ENCODE data around the gene DHX58.

Gene DHX58

GRCh38 chr17:42061646-42062487 lies 50.6 kb downstream of the DHX58 start:
- Histone ChIP-seq H3K4me1 (ENCODE audit: control insufficient read depth, insufficient read depth, low read length) (peaks cover 4% of the 10 kb centered on the region; the same call in 1 of the 2 replicates), H3K36me3 (ENCODE audit: control insufficient read depth, insufficient read depth, low read length) (no peaks in the 10 kb centered on the region), H3K27ac (ENCODE audit: low read length) (no peak overlapping the region), H3K9me3 (ENCODE audit: control insufficient read depth, insufficient read depth, low read length) (no peaks in the 10 kb centered on the region), H3K4me3 (ENCODE audit: low read length) (no peak overlapping the region), H3K27me3 (ENCODE audit: control insufficient read depth, insufficient read depth, low read length) (no peaks in the 10 kb centered on the region)
- no peak for DNase-seq (ENCODE audit: low read depth, low spot score)
- WGBS (ENCODE audit: insufficient coverage, insufficient read length) = no CpG with 5 or more reads among the region's 5 CpGs

GRCh38 chr17:42060231-42060630 lies 52.3 kb downstream of the DHX58 start:
- WGBS (ENCODE audit: insufficient coverage, insufficient read length) = no CpG with 5 or more reads among the region's 4 CpGs
- Histone ChIP-seq H3K4me3 (ENCODE audit: low read length) (no peak overlapping the region), H3K27ac (ENCODE audit: low read length) (no peak overlapping the region), H3K27me3 (ENCODE audit: control insufficient read depth, insufficient read depth, low read length) (no peaks in the 10 kb centered on the region), H3K4me1 (ENCODE audit: control insufficient read depth, insufficient read depth, low read length) (peaks cover 4% of the 10 kb centered on the region; the same call in 1 of the 2 replicates), H3K36me3 (ENCODE audit: control insufficient read depth, insufficient read depth, low read length) (no peaks in the 10 kb centered on the region), H3K9me3 (ENCODE audit: control insufficient read depth, insufficient read depth, low read length) (no peaks in the 10 kb centered on the region)
- no peak for DNase-seq (ENCODE audit: low read depth, low spot score)

- H3K27ac ChIP-seq (ENCODE audit: low read length) = no peak overlapping the region
- no peaks in the 10 kb centered on the region for H3K27me3 ChIP-seq (ENCODE audit: control insufficient read depth, insufficient read depth, low read length)
- no peak overlapping the region for H3K4me3 ChIP-seq (ENCODE audit: low read length)
- H3K4me1 ChIP-seq (ENCODE audit: control insufficient read depth, insufficient read depth, low read length) = peaks cover 4% of the 10 kb centered on the region; the same call in 1 of the 2 replicates
- H3K9me3 ChIP-seq (ENCODE audit: control insufficient read depth, insufficient read depth, low read length) = no peaks in the 10 kb centered on the region
- no CpG with 5 or more reads among the region's 4 CpGs for WGBS (ENCODE audit: insufficient coverage, insufficient read length)
- H3K36me3 ChIP-seq (ENCODE audit: control insufficient read depth, insufficient read depth, low read length) = no peaks in the 10 kb centered on the region
- DNase-seq (ENCODE audit: low read depth, low spot score) = no peak
Measured at GRCh38 chr17:42059815-42060214, 52.7 kb downstream of the DHX58 start.

GRCh38 chr17:42058063-42058462 lies 54.5 kb downstream of the DHX58 start:
- no peak overlapping the region for H3K27ac ChIP-seq (ENCODE audit: low read length)
- no CpG with 5 or more reads among the region's 7 CpGs for WGBS (ENCODE audit: insufficient coverage, insufficient read length)
- no peak overlapping the region for H3K4me3 ChIP-seq (ENCODE audit: low read length)
- H3K9me3 ChIP-seq (ENCODE audit: control insufficient read depth, insufficient read depth, low read length) = no peaks in the 10 kb centered on the region
- no peaks in the 10 kb centered on the region for H3K27me3 ChIP-seq (ENCODE audit: control insufficient read depth, insufficient read depth, low read length)
- peaks cover 7% of the 10 kb centered on the region; the same call in 1 of the 2 replicates for H3K4me1 ChIP-seq (ENCODE audit: control insufficient read depth, insufficient read depth, low read length)
- no peak for DNase-seq (ENCODE audit: low read depth, low spot score)
- H3K36me3 ChIP-seq (ENCODE audit: control insufficient read depth, insufficient read depth, low read length) = no peaks in the 10 kb centered on the region

- no peak overlapping the region for H3K27ac ChIP-seq (ENCODE audit: low read length)
- no peaks in the 10 kb centered on the region for H3K27me3 ChIP-seq (ENCODE audit: control insufficient read depth, insufficient read depth, low read length)
- no peak overlapping the region for H3K4me3 ChIP-seq (ENCODE audit: low read length)
- DNase-seq (ENCODE audit: low read depth, low spot score) = no peak
- WGBS (ENCODE audit: insufficient coverage, insufficient read length) = no CpG with 5 or more reads among the region's 3 CpGs
- H3K9me3 ChIP-seq (ENCODE audit: control insufficient read depth, insufficient read depth, low read length) = no peaks in the 10 kb centered on the region
- H3K4me1 ChIP-seq (ENCODE audit: control insufficient read depth, insufficient read depth, low read length) = peaks cover 6% of the 10 kb centered on the region; the same call in 1 of the 2 replicates
- H3K36me3 ChIP-seq (ENCODE audit: control insufficient read depth, insufficient read depth, low read length) = no peaks in the 10 kb centered on the region
Measured at GRCh38 chr17:42056635-42057034, 55.9 kb downstream of the DHX58 start.

GRCh38 chr17:42055496-42055895 lies 57.0 kb downstream of the DHX58 start:
- no peaks in the 10 kb centered on the region for H3K27me3 ChIP-seq (ENCODE audit: control insufficient read depth, insufficient read depth, low read length)
- DNase-seq (ENCODE audit: low read depth, low spot score) = no peak
- no CpG with 5 or more reads among the region's 6 CpGs for WGBS (ENCODE audit: insufficient coverage, insufficient read length)
- no peak overlapping the region for H3K4me3 ChIP-seq (ENCODE audit: low read length)
- no peaks in the 10 kb centered on the region for H3K9me3 ChIP-seq (ENCODE audit: control insufficient read depth, insufficient read depth, low read length)
- H3K27ac ChIP-seq (ENCODE audit: low read length) = no peak overlapping the region
- no peaks in the 10 kb centered on the region for H3K36me3 ChIP-seq (ENCODE audit: control insufficient read depth, insufficient read depth, low read length)
- H3K4me1 ChIP-seq (ENCODE audit: control insufficient read depth, insufficient read depth, low read length) = 0 out of 2 replicates have a peak, but pooled peaks cover 5% of the 10 kb centered on the region

- Histone ChIP-seq H3K4me3 (ENCODE audit: low read length) (no peak overlapping the region), H3K4me1 (ENCODE audit: control insufficient read depth, insufficient read depth, low read length) (0 out of 2 replicates have a peak, but pooled peaks cover 5% of the 10 kb centered on the region), H3K27me3 (ENCODE audit: control insufficient read depth, insufficient read depth, low read length) (no peaks in the 10 kb centered on the region), H3K36me3 (ENCODE audit: control insufficient read depth, insufficient read depth, low read length) (no peaks in the 10 kb centered on the region), H3K9me3 (ENCODE audit: control insufficient read depth, insufficient read depth, low read length) (no peaks in the 10 kb centered on the region), H3K27ac (ENCODE audit: low read length) (no peak overlapping the region)
- no peak for DNase-seq (ENCODE audit: low read depth, low spot score)
- no CpG with 5 or more reads among the region's 3 CpGs for WGBS (ENCODE audit: insufficient coverage, insufficient read length)
Measured at GRCh38 chr17:42055027-42055426, 57.5 kb downstream of the DHX58 start.

GRCh38 chr17:42053731-42054500 lies 58.6 kb downstream of the DHX58 start:
- no CpG with 5 or more reads among the region's 12 CpGs for WGBS (ENCODE audit: insufficient coverage, insufficient read length)
- Histone ChIP-seq H3K4me1 (ENCODE audit: control insufficient read depth, insufficient read depth, low read length) (0 out of 2 replicates have a peak, but pooled peaks cover 7% of the 10 kb centered on the region), H3K27me3 (ENCODE audit: control insufficient read depth, insufficient read depth, low read length) (no peaks in the 10 kb centered on the region), H3K36me3 (ENCODE audit: control insufficient read depth, insufficient read depth, low read length) (no peaks in the 10 kb centered on the region), H3K27ac (ENCODE audit: low read length) (no peak overlapping the region), H3K4me3 (ENCODE audit: low read length) (no peak overlapping the region), H3K9me3 (ENCODE audit: control insufficient read depth, insufficient read depth, low read length) (no peaks in the 10 kb centered on the region)
- DNase-seq (ENCODE audit: low read depth, low spot score) = no peak

- Histone ChIP-seq H3K27me3 (ENCODE audit: control insufficient read depth, insufficient read depth, low read length) (no peaks in the 10 kb centered on the region), H3K4me1 (ENCODE audit: control insufficient read depth, insufficient read depth, low read length) (0 out of 2 replicates have a peak, but pooled peaks cover 7% of the 10 kb centered on the region), H3K36me3 (ENCODE audit: control insufficient read depth, insufficient read depth, low read length) (no peaks in the 10 kb centered on the region), H3K4me3 (ENCODE audit: low read length) (no peak overlapping the region), H3K27ac (ENCODE audit: low read length) (no peak overlapping the region), H3K9me3 (ENCODE audit: control insufficient read depth, insufficient read depth, low read length) (no peaks in the 10 kb centered on the region)
- no CpG with 5 or more reads among the region's 6 CpGs for WGBS (ENCODE audit: insufficient coverage, insufficient read length)
- DNase-seq (ENCODE audit: low read depth, low spot score) = no peak
Measured at GRCh38 chr17:42052346-42052877, 60.1 kb downstream of the DHX58 start.

- Histone ChIP-seq H3K4me1 (ENCODE audit: control insufficient read depth, insufficient read depth, low read length) (0 out of 2 replicates have a peak, but pooled peaks cover 7% of the 10 kb centered on the region), H3K9me3 (ENCODE audit: control insufficient read depth, insufficient read depth, low read length) (no peaks in the 10 kb centered on the region), H3K4me3 (ENCODE audit: low read length) (no peak overlapping the region), H3K36me3 (ENCODE audit: control insufficient read depth, insufficient read depth, low read length) (no peaks in the 10 kb centered on the region), H3K27ac (ENCODE audit: low read length) (no peak overlapping the region), H3K27me3 (ENCODE audit: control insufficient read depth, insufficient read depth, low read length) (no peaks in the 10 kb centered on the region)
- no CpG with 5 or more reads among the region's 7 CpGs for WGBS (ENCODE audit: insufficient coverage, insufficient read length)
- DNase-seq (ENCODE audit: low read depth, low spot score) = no peak
Measured at GRCh38 chr17:42051645-42052044, 60.9 kb downstream of the DHX58 start.

All from iPS DF 6.9 (cell line).